Lung (tissue), 12 donors: ENCODE data around the gene PRKN. TPM values are rescaled to one million over a fixed set of nuclear protein-coding genes. Genes with fewer than 3 reads are reported as not detected.

Source experiments
- ATAC-seq: fragments of 200-7000 bp; cut with Tn5 transposase; one replicate; pipeline ENCODE4 v1.9.1; 2020; ENCODE audit warnings: moderate number of reproducible peaks; ENCODE audit not compliant: insufficient read depth, low FRiP score
- DNase-seq, 3 donors: peaks; one replicate each; pipeline ENCODE4 v3.0.0-alpha.2; 2013 to 2017
- H3K27ac ChIP-seq, 2 donors: one replicate each; pipeline ENCODE4 v1.5.1; 2013; ENCODE audit warnings: mild to moderate bottlenecking in 2 of 2, moderate library complexity in 2 of 2, control low read depth in 1 of 2, inconsistent platforms in 1 of 2, low read depth in 1 of 2, low read length in 1 of 2
- H3K27me3 ChIP-seq, 3 donors: one replicate each; pipeline ENCODE4 v1.5.1; 2013; ENCODE audit warnings: low read length in 2 of 3; ENCODE audit not compliant: control insufficient read depth in 3 of 3, insufficient read depth in 3 of 3
- H3K36me3 ChIP-seq, 4 donors: one replicate each; pipeline ENCODE4 v1.5.1; 2013; ENCODE audit warnings: low read length in 4 of 4, mild to moderate bottlenecking in 1 of 4, moderate library complexity in 1 of 4; ENCODE audit not compliant: control insufficient read depth in 4 of 4, insufficient read depth in 4 of 4
- H3K4me1 ChIP-seq, 5 donors: one replicate each; pipeline ENCODE4 v1.5.1; 2013; ENCODE audit warnings: low read length in 5 of 5, mild to moderate bottlenecking in 2 of 5, moderate library complexity in 1 of 5; ENCODE audit not compliant: control insufficient read depth in 5 of 5, insufficient read depth in 5 of 5
- H3K4me3 ChIP-seq: one replicate; pipeline ENCODE4 v1.5.1; 2013; ENCODE audit warnings: mild to moderate bottlenecking, control low read depth, moderate library complexity
- H3K9ac ChIP-seq, 2 donors: one replicate each; pipeline ENCODE4 v1.5.1; 2013; ENCODE audit warnings: low read length in 2 of 2, control low read depth in 1 of 2; ENCODE audit not compliant: insufficient read depth in 1 of 2
- H3K9me3 ChIP-seq, 4 donors: one replicate each; pipeline ENCODE4 v1.5.1; 2013; ENCODE audit warnings: low read length in 3 of 4, mild to moderate bottlenecking in 1 of 4, moderate library complexity in 1 of 4; ENCODE audit not compliant: control insufficient read depth in 4 of 4, insufficient read depth in 3 of 4
- CTCF ChIP-seq: IDR thresholded peaks from 2 replicates; pipeline ENCODE4 v1.5.1; 2012; ENCODE audit warnings: mild to moderate bottlenecking; ENCODE audit errors: control extremely low read depth, extremely low read depth
- WGBS, 2 donors: extraction: QIAGEN DNeasy Blood & Tissue Kit; methylation state at CpG; one replicate each; pipeline ENCODE4 v1.1.7; 2013; 5-methylcytosine and 5-hydroxymethylcytosine counted together
- polyA plus RNA-seq, 2 donors: library from polyadenylated mRNA; stranded (reverse); fragments of 200-250 nt; gene quantifications; one replicate each; pipeline ENCODE4 v1.2.1, GENCODE V29; 2013
- total RNA-seq, 2 donors: library from RNA; depleted of rRNA in 1 of 2; stranded (reverse); fragments of >200 nt in 1 of 2; gene quantifications; one replicate each; pipeline ENCODE4 v1.2.1, GENCODE V29; 2014 to 2021
- donor health status: control.
- donor health status: control.
- donor health status: Bipolar disorder and iron deficiency.
- donor health status: healthy.
- donor health status: DM: yes; HTN: yes; CAD: no.

Gene PRKN
- total and polyA plus RNA-seq, 4 donors = 0.27 to 11.2 (median 3.1) TPM

- Histone ChIP-seq H3K9me3 (peaks cover 0 to 4% (median 0%) of the 10 kb centered on the region in 4 donors), H3K27ac (no peak overlapping the region), H3K36me3 (no peaks in the 10 kb centered on the region), H3K4me3 (no peak overlapping the region), H3K27me3 (no peaks in the 10 kb centered on the region), H3K9ac (no peak overlapping the region), H3K4me1 (peaks cover 0 to 19% (median 0%) of the 10 kb centered on the region in 5 donors)
- ATAC-seq (no peak), DNase-seq (no peak)
- TF ChIP-seq CTCF = no peak
- 84 to 88% methylated on average over 15 of the region's 15 CpGs for whole genome bisulfite sequencing, 2 donors
Measured at GRCh38 chr6:162262466-162263196, 464.9 kb downstream of the PRKN start.

- no peak for ATAC-seq
Measured at GRCh38 chr6:162261598-162261997, 466.0 kb downstream of the PRKN start.

GRCh38 chr6:162260027-162260426 lies 467.5 kb downstream of the PRKN start:
- no peak overlapping the region for H3K4me3 ChIP-seq
- no peaks in the 10 kb centered on the region for H3K36me3 ChIP-seq
- H3K27me3 ChIP-seq = no peaks in the 10 kb centered on the region
- H3K4me1 ChIP-seq = peaks cover 0 to 5% (median 0%) of the 10 kb centered on the region in 5 donors
- no peak overlapping the region for H3K9ac ChIP-seq
- no peak for ATAC-seq
- DNase-seq = no peak
- H3K27ac ChIP-seq = no peak overlapping the region
- WGBS, 2 donors = 95 to 97% methylated on average over 1 of the region's 1 CpG
- TF ChIP-seq CTCF = no peak
- peaks cover 0 to 5% (median 0%) of the 10 kb centered on the region in 4 donors for H3K9me3 ChIP-seq

More at GRCh38 chr6:162261598-162261997, 466.0 kb downstream of the PRKN start:
- TF ChIP-seq CTCF = no peak
- Histone ChIP-seq H3K9me3 (peaks cover 0 to 5% (median 0%) of the 10 kb centered on the region in 4 donors), H3K27ac (no peak overlapping the region), H3K27me3 (no peaks in the 10 kb centered on the region), H3K36me3 (no peaks in the 10 kb centered on the region), H3K4me3 (no peak overlapping the region), H3K9ac (no peak overlapping the region), H3K4me1 (peaks cover 0 to 8% (median under 1%) of the 10 kb centered on the region in 5 donors)
- WGBS, 2 donors = 82 to 93% methylated on average over 1 of the region's 1 CpG
- DNase-seq = no peak
